Measurements from ENCODE around the gene B9D1. TPM values are rescaled to one million over a fixed set of nuclear protein-coding genes. Genes with fewer than 3 reads are reported as not detected.

The B9D1 gene
- total and polyA plus RNA-seq, 9 of the 15 experiments (the other 6 are each of a cell fraction or from before 2014, with no cell fraction given), result 8.9 to 28.0 (median 17.9) TPM

GRCh38 chr17:19365833-19366636 is 3.5 kb upstream of the B9D1 start:
- ChIA-PET POLR2A (interaction anchor here (0.6 to 2.4 kb wide), 2 partner anchors 12 to 20 kb away, joined by 4 to 9 read pairs; partner anchors contain the start of gene MAPK7), CTCF (ENCODE audit: low intra/inter-chr PET ratio) (no interaction called here)
- FAIRE-seq (no peak), ATAC-seq (no peak), DNase-seq (ENCODE audit: extremely low read depth in 1 of 4, low spot score in 3 of 4) (no peak)
- Histone ChIP-seq H3K36me3 (ENCODE audit: control insufficient read depth, insufficient read depth, low read length) (no peaks in the 10 kb centered on the region), H3K27me3 (ENCODE audit: control insufficient read depth in 2 of 2, insufficient read depth in 2 of 2, low read length in 2 of 2) (no peaks in the 10 kb centered on the region), H3K9me3 (replicated peaks; ENCODE audit: control insufficient read depth, insufficient read depth, low read depth, low read length) (no peaks in the 10 kb centered on the region), H2AFZ (ENCODE audit: low read depth, low read length) (no peak overlapping the region), H4K20me1 (replicated peaks; ENCODE audit: control insufficient read depth, insufficient read depth, low read length) (no peaks in the 10 kb centered on the region), H3K4me3 (no peak overlapping the region), H3K27ac (ENCODE audit: extremely low read depth, low read depth, low read length) (no peak overlapping the region), H3K79me2 (ENCODE audit: control insufficient read depth, insufficient read depth, low read length) (peaks cover 9% of the 10 kb centered on the region; the same call in 2 of the 3 replicates), H3K4me2 (ENCODE audit: insufficient read depth, low read length) (no peak overlapping the region), H3K9ac (ENCODE audit: insufficient read depth in 1 of 2, low read depth in 2 of 2, low read length in 2 of 2) (no peak overlapping the region), H3K9me1 (ENCODE audit: control insufficient read depth, insufficient read depth, low read length) (no peaks in the 10 kb centered on the region), H3K4me1 (replicated peaks in 1 of 2; ENCODE audit: control insufficient read depth in 2 of 2, insufficient read depth in 2 of 2, low read length in 2 of 2) (peaks cover 6 to 29% of the 10 kb centered on the region in 2 experiments; a peak in 4 of 5 replicates)
- TF ChIP-seq ZNF12 (CRISPR knock-in tag; IDR thresholded peaks at IDR 0.05) (no peak), MCM7 (IDR thresholded peaks at IDR 0.05) (no peak), SIX5 (IDR thresholded peaks at IDR 0.05; ENCODE audit: borderline replicate concordance in 1 of 2, insufficient read depth in 1 of 2, low read depth in 1 of 2, low read length in 2 of 2) (no peak), SIN3A (IDR thresholded peaks at IDR 0.05; ENCODE audit: borderline replicate concordance in 2 of 2, control insufficient read depth in 1 of 2, low read depth in 2 of 2, low read length in 2 of 2) (no peak), ZFP30 (CRISPR knock-in tag; IDR thresholded peaks at IDR 0.05; ENCODE audit: borderline replicate concordance) (no peak), MLLT1 (IDR thresholded peaks at IDR 0.05) (no peak), ZNF511 (CRISPR knock-in tag; IDR thresholded peaks at IDR 0.05) (no peak), LARP7 (IDR thresholded peaks at IDR 0.05) (no peak), KLF1 (tag; IDR thresholded peaks at IDR 0.05) (no peak), PRMT5 (CRISPR knock-in tag; IDR thresholded peaks at IDR 0.05) (no peak), NCOA6 (IDR thresholded peaks at IDR 0.05) (no peak), ZFX (CRISPR knock-in tag; IDR thresholded peaks at IDR 0.05) (no peak)
- TF ChIP-seq, protein P1, sequence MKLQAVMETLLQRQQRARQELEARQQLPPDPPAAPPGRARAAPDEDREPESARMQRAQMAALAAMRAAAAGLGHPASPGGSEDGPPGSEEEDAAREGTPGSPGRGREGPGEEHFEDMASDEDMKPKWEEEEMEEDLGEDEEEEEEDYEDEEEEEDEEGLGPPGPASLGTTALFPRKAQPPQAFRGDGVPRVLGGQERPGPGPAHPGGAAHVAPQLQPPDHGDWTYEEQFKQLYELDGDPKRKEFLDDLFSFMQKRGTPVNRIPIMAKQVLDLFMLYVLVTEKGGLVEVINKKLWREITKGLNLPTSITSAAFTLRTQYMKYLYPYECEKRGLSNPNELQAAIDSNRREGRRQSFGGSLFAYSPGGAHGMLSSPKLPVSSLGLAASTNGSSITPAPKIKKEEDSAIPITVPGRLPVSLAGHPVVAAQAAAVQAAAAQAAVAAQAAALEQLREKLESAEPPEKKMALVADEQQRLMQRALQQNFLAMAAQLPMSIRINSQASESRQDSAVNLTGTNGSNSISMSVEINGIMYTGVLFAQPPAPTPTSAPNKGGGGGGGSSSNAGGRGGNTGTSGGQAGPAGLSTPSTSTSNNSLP (IDR thresholded peaks at IDR 0.05; ENCODE audit: borderline replicate concordance, low read depth, low read length), result no peak
- in situ Hi-C loops (cut with MboI), result loop anchor here (10.0 kb wide), 1 partner anchor 399 kb away; no protein-coding TSS in a partner anchor
- 27% methylated on average over 7 of the region's 9 CpGs for WGBS (ENCODE audit: insufficient coverage, low coverage, missing lambda C conversion rate)
- intact Hi-C loops (cut with micrococcal nuclease), result no loop called here
- BruUV-seq (replicated peaks), result no TSS peak

All from K562 (cell line).